ENCODE results near the gene TMCO4.

DNA sequence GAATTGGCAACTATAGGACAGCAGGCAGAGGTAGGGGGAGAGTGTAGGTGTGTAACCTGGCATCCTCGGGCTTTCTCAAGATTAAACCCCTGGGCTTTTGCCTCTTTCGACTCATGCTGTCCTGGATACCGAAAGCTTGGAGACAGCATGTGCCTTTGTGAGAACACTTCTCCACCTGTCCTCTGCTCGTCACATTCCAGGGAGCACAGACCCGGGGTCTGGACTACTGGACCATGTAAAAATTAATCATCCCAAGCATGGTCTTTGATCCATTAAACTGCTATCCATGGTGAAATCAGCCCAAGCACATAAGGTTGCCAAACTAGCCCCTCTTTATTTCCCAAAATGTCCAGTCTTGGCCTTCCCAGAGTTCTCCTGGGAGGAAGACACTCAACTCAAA lies 24.3 kb upstream of the TMCO4 start:
- TF ChIP-seq, protein P1, sequence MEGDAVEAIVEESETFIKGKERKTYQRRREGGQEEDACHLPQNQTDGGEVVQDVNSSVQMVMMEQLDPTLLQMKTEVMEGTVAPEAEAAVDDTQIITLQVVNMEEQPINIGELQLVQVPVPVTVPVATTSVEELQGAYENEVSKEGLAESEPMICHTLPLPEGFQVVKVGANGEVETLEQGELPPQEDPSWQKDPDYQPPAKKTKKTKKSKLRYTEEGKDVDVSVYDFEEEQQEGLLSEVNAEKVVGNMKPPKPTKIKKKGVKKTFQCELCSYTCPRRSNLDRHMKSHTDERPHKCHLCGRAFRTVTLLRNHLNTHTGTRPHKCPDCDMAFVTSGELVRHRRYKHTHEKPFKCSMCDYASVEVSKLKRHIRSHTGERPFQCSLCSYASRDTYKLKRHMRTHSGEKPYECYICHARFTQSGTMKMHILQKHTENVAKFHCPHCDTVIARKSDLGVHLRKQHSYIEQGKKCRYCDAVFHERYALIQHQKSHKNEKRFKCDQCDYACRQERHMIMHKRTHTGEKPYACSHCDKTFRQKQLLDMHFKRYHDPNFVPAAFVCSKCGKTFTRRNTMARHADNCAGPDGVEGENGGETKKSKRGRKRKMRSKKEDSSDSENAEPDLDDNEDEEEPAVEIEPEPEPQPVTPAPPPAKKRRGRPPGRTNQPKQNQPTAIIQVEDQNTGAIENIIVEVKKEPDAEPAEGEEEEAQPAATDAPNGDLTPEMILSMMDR (conservative IDR thresholded peaks at IDR 0.05; ENCODE audit: low read depth, low read length): no peak
- TF ChIP-seq POLR2A (IDR thresholded peaks at IDR 0.05; ENCODE audit: low read depth, low read length) (no peak), RCOR1 (IDR thresholded peaks at IDR 0.05; ENCODE audit: insufficient replicate concordance, low read length) (no peak), RAD21 (IDR thresholded peaks at IDR 0.05; ENCODE audit: low read length) (no peak), BHLHE40 (IDR thresholded peaks at IDR 0.05; ENCODE audit: low read depth, low read length) (no peak)
- TF ChIP-seq, protein P2, sequence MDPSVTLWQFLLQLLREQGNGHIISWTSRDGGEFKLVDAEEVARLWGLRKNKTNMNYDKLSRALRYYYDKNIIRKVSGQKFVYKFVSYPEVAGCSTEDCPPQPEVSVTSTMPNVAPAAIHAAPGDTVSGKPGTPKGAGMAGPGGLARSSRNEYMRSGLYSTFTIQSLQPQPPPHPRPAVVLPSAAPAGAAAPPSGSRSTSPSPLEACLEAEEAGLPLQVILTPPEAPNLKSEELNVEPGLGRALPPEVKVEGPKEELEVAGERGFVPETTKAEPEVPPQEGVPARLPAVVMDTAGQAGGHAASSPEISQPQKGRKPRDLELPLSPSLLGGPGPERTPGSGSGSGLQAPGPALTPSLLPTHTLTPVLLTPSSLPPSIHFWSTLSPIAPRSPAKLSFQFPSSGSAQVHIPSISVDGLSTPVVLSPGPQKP (IDR thresholded peaks at IDR 0.05; ENCODE audit: borderline replicate concordance, low read depth, low read length): no peak
- TF ChIP-seq, protein P3, sequence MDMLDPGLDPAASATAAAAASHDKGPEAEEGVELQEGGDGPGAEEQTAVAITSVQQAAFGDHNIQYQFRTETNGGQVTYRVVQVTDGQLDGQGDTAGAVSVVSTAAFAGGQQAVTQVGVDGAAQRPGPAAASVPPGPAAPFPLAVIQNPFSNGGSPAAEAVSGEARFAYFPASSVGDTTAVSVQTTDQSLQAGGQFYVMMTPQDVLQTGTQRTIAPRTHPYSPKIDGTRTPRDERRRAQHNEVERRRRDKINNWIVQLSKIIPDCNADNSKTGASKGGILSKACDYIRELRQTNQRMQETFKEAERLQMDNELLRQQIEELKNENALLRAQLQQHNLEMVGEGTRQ (IDR thresholded peaks at IDR 0.05; ENCODE audit: low read depth, low read length): no peak
